NCI-H1092 treated with DMSO at 0.1 percent for 48 hours (cell line): ENCODE measurements around the gene FASN.
A peak's percentile ranks its signal among the peaks of the same experiment; 100 is the strongest.
"Not testable (repeated sequence)": the region's sequence is repeated elsewhere in the genome, so short reads cannot be mapped to it uniquely, and the experiment has no call there.

ENCODE experiments used
- DNase-seq: peaks from one replicate; lab custom pipeline; 2025; lab: John Stamatoyannopoulos, UW

FASN gene

GRCh38 chr17:82041144-82041814 lies 56.8 kb downstream of the FASN start:
- DNase-seq = no peak

- no peak for DNase-seq
These were observed 58.2 kb downstream of the FASN start for GRCh38 chr17:82039695-82040299.

- DNase-seq = not testable (repeated sequence)
These were observed 59.1 kb downstream of the FASN start for GRCh38 chr17:82038796-82039409.

GRCh38 chr17:82037889-82038195 lies 60.2 kb downstream of the FASN start:
- no peak for DNase-seq

- peak; percentile 95 for DNase-seq
These were observed 60.7 kb downstream of the FASN start, which contains the start of gene DCXR for GRCh38 chr17:82037092-82037888. Gene DCXR (minus strand): TSS chr17:82037697. CDS start chr17:82037682, 15 bp downstream.

GRCh38 chr17:82036634-82037091 lies 61.4 kb downstream of the FASN start:
- DNase-seq = no peak

GRCh38 chr17:82035956-82036633 lies 61.9 kb downstream of the FASN start:
- DNase-seq = no peak

- no peak for DNase-seq
These were observed 62.5 kb downstream of the FASN start for GRCh38 chr17:82035488-82035887.

GRCh38 chr17:82034371-82035011 lies 63.5 kb downstream of the FASN start:
- DNase-seq = no peak

- no peak for DNase-seq
These were observed 64.5 kb downstream of the FASN start for GRCh38 chr17:82033359-82034085.

- DNase-seq = no peak
These were observed 66.0 kb downstream of the FASN start for GRCh38 chr17:82031885-82032627.

- peak; percentile 25 for DNase-seq
These were observed 66.6 kb downstream of the FASN start, which contains the start of gene RAC3 for GRCh38 chr17:82031303-82031884. Gene RAC3 (plus strand): TSS chr17:82031678. CDS start chr17:82031762, 84 bp downstream.

GRCh38 chr17:82030470-82031302 lies 67.3 kb downstream of the FASN start:
- DNase-seq = peak; percentile 60

- no peak for DNase-seq
These were observed 68.0 kb downstream of the FASN start for GRCh38 chr17:82029990-82030469.

GRCh38 chr17:82029391-82029790 lies 68.6 kb downstream of the FASN start:
- DNase-seq = peak; percentile 33

- no peak for DNase-seq
These were observed 69.1 kb downstream of the FASN start for GRCh38 chr17:82028966-82029365.
